Mesenchymal stem cell (in vitro differentiated cells and primary cell): ENCODE measurements around the gene RNF7.
A peak's percentile ranks its signal among the peaks of the same experiment; 100 is the strongest.

Experiments
- DNase-seq: peaks from one replicate; pipeline ENCODE4 v3.0.0-alpha.2; 2013
- H2AFZ ChIP-seq: one replicate; pipeline ENCODE4 v1.6.1; 2013; ENCODE audit warnings: low read depth, mild to moderate bottlenecking, control low read depth, inconsistent platforms, low read length, moderate library complexity
- H2AK5ac ChIP-seq: 2 replicates; pipeline ENCODE4 v1.6.1; 2013; ENCODE audit warnings: low read length, moderate library complexity, mild to moderate bottlenecking, inconsistent platforms; ENCODE audit not compliant: severe bottlenecking
- H2BK120ac ChIP-seq: one replicate; pipeline ENCODE4 v1.6.1; 2013; ENCODE audit warnings: low read depth, mild to moderate bottlenecking, inconsistent platforms, low read length, moderate library complexity
- H2BK12ac ChIP-seq, 2 experiments: one replicate each; pipeline ENCODE4 v1.6.1; 2013; ENCODE audit warnings: inconsistent platforms in 2 of 2, low read length in 2 of 2, mild to moderate bottlenecking in 2 of 2, moderate library complexity in 2 of 2, control low read depth in 1 of 2
- H2BK15ac ChIP-seq: one replicate; pipeline ENCODE4 v1.6.1; 2013; ENCODE audit warnings: mild to moderate bottlenecking, low read depth, inconsistent platforms; ENCODE audit not compliant: poor library complexity, severe bottlenecking
- H2BK5ac ChIP-seq: 2 replicates; pipeline ENCODE4 v1.6.1; 2013; ENCODE audit warnings: low read depth, mild to moderate bottlenecking, low read length, control low read depth, inconsistent platforms; ENCODE audit not compliant: poor library complexity, severe bottlenecking
- H3K14ac ChIP-seq, 2 experiments: one replicate each; pipeline ENCODE4 v1.6.1; 2013; ENCODE audit warnings: inconsistent platforms in 2 of 2, low read length in 2 of 2, control low read depth in 1 of 2, mild to moderate bottlenecking in 1 of 2, moderate library complexity in 1 of 2
- H3K18ac ChIP-seq, 2 experiments: one replicate each; pipeline ENCODE4 v1.6.1; 2013; ENCODE audit warnings: inconsistent platforms in 2 of 2, low read length in 2 of 2, control low read depth in 1 of 2, low read depth in 1 of 2, mild to moderate bottlenecking in 1 of 2
- H3K23ac ChIP-seq, 2 experiments: one replicate each; pipeline ENCODE4 v1.6.1; 2013; ENCODE audit warnings: inconsistent platforms in 2 of 2, low read length in 2 of 2, mild to moderate bottlenecking in 2 of 2, moderate library complexity in 2 of 2, control low read depth in 1 of 2
- H3K27ac ChIP-seq: 2 replicates; pipeline ENCODE4 v1.5.1; 2013; ENCODE audit warnings: mild to moderate bottlenecking, moderate library complexity, low read length, control low read depth, inconsistent platforms; ENCODE audit not compliant: poor library complexity, severe bottlenecking
- H3K27me3 ChIP-seq, 2 experiments: 2 replicates each; pipeline versions ENCODE4 v1.6.1 to v1.7.0; 2013; ENCODE audit warnings: low read length in 2 of 2, mild to moderate bottlenecking in 2 of 2, moderate library complexity in 2 of 2, control low read depth in 1 of 2, inconsistent platforms in 1 of 2; ENCODE audit not compliant: control insufficient read depth in 1 of 2, insufficient read depth in 1 of 2
- H3K36me3 ChIP-seq, 2 experiments: 2 replicates each; pipeline versions ENCODE4 v1.6.1 to v1.7.0; 2013; ENCODE audit warnings: low read length in 2 of 2, control low read depth in 1 of 2, inconsistent platforms in 1 of 2, low read depth in 1 of 2, mild to moderate bottlenecking in 1 of 2; ENCODE audit not compliant: insufficient read depth in 2 of 2, control insufficient read depth in 1 of 2
- H3K4ac ChIP-seq, 2 experiments: one replicate each; pipeline ENCODE4 v1.6.1; 2013; ENCODE audit warnings: inconsistent platforms in 2 of 2, low read length in 2 of 2, mild to moderate bottlenecking in 2 of 2, moderate library complexity in 2 of 2, control low read depth in 1 of 2, low read depth in 1 of 2
- H3K4me1 ChIP-seq: 2 replicates; pipeline ENCODE4 v1.6.1; 2013; ENCODE audit warnings: low read depth, low read length, control low read depth; ENCODE audit not compliant: control insufficient read depth, insufficient read depth
- H3K4me2 ChIP-seq: 2 replicates; pipeline ENCODE4 v1.6.1; 2013; ENCODE audit warnings: low read length, mild to moderate bottlenecking, inconsistent platforms; ENCODE audit not compliant: poor library complexity, severe bottlenecking
- H3K4me3 ChIP-seq, 2 experiments: 2 replicates each; pipeline versions ENCODE4 v1.5.1 to v1.7.0; 2013; ENCODE audit warnings: low read length in 2 of 2, mild to moderate bottlenecking in 2 of 2, control low read depth in 1 of 2, low read depth in 1 of 2; ENCODE audit not compliant: insufficient read depth in 1 of 2
- H3K79me1 ChIP-seq: replicated peaks from 2 replicates; pipeline ENCODE4 v1.6.1; 2013; ENCODE audit warnings: mild to moderate bottlenecking, control low read depth, low read length, inconsistent platforms; ENCODE audit not compliant: poor library complexity, severe bottlenecking
- H3K9ac ChIP-seq: 2 replicates; pipeline ENCODE4 v1.7.0; 2013; ENCODE audit warnings: mild to moderate bottlenecking, low read length, moderate library complexity
- H3K9me3 ChIP-seq: 2 replicates; pipeline ENCODE4 v1.7.0; 2013; ENCODE audit warnings: mild to moderate bottlenecking, low read length; ENCODE audit not compliant: control insufficient read depth
- H4K8ac ChIP-seq: one replicate; pipeline ENCODE4 v1.6.1; 2013; ENCODE audit warnings: inconsistent platforms, mild to moderate bottlenecking, low read length, moderate library complexity
- H4K91ac ChIP-seq: one replicate; pipeline ENCODE4 v1.6.1; 2013; ENCODE audit warnings: mild to moderate bottlenecking, low read length, inconsistent platforms
- WGBS: methylation state at CpG from one replicate; pipeline ENCODE4 v1.1.7; 2013; ENCODE audit warnings: mixed read lengths; 5-methylcytosine and 5-hydroxymethylcytosine counted together

Gene RNF7

GRCh38 chr3:141708367-141708766 is 29.7 kb upstream of the RNF7 start:
- Histone ChIP-seq H3K18ac (peak overlapping the region; percentile 34 to 41), H3K27me3 (no peaks in the 10 kb centered on the region), H2BK12ac (peak overlapping the region; percentile 12 to 33), H3K9ac (no peak overlapping the region), H3K4ac (peak overlapping the region in 1 of 2 experiments; percentile 67), H3K14ac (no peak overlapping the region), H3K9me3 (no peaks in the 10 kb centered on the region), H2BK120ac (peak overlapping the region; percentile 4), H4K91ac (peak overlapping the region; percentile 83), H3K79me1 (no peaks in the 10 kb centered on the region), H3K27ac (no peak overlapping the region), H3K23ac (no peak overlapping the region), H4K8ac (peak overlapping the region; percentile 87), H3K4me3 (no peak overlapping the region), H2AFZ (no peak overlapping the region), H3K36me3 (no peaks in the 10 kb centered on the region), H3K4me1 (peaks cover 2% of the 10 kb centered on the region), H2BK15ac (no peak overlapping the region), H2AK5ac (peak overlapping the region; percentile 20), H3K4me2 (no peak overlapping the region), H2BK5ac (no peak overlapping the region)
- 94% methylated on average over 4 of the region's 4 CpGs for WGBS
- DNase-seq, result peak; percentile 27

DNA sequence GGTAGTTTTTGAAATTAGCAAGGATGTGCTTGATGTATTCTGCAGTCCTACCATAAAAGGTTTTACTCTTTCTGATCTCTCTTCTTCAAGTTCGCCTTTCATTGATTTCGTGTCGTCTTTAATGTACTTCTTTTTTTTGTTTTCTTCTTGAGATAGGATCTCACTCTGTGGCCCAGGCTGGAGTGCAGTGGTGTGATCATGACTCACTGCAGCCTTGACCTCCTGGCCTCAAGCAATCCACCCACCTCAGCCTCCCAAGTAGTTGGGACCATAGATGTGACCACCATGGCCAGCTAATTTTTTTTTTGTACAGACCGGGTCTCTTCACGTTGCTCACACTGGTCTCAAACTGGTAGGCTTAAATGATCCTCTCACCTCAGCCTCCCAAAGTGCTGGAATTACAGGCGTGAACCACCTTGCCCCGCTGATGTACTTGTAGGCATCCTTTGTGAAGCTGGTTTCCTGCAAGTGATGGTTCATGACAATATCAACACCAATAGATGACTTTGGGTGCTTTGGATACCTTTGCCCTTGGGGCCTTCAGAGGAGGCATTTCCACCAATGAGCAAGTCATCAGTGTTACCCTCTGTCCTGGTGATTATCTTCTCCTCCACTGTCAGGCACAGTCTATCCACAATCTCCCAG is 28.9 kb upstream of the RNF7 start:
- no peak overlapping the region for H3K18ac ChIP-seq
- no peak overlapping the region for H3K4ac ChIP-seq
- H2AK5ac ChIP-seq, result no peak overlapping the region
- no peak overlapping the region for H2AFZ ChIP-seq
- H3K4me1 ChIP-seq, result peaks cover 2% of the 10 kb centered on the region
- no peak overlapping the region for H2BK120ac ChIP-seq
- H3K27me3 ChIP-seq, result no peaks in the 10 kb centered on the region
- H3K27ac ChIP-seq, result no peak overlapping the region
- no peak overlapping the region for H3K4me2 ChIP-seq
- 97% methylated on average over 7 of the region's 7 CpGs for WGBS
- H2BK5ac ChIP-seq, result no peak overlapping the region
- no peak for DNase-seq
- no peak overlapping the region for H4K8ac ChIP-seq
- no peak overlapping the region for H2BK12ac ChIP-seq
- no peak overlapping the region for H2BK15ac ChIP-seq
- H4K91ac ChIP-seq, result no peak overlapping the region
- H3K9ac ChIP-seq, result no peak overlapping the region
- H3K14ac ChIP-seq, result no peak overlapping the region
- H3K23ac ChIP-seq, result no peak overlapping the region
- H3K4me3 ChIP-seq, result no peak overlapping the region
- no peaks in the 10 kb centered on the region for H3K9me3 ChIP-seq
- no peaks in the 10 kb centered on the region for H3K79me1 ChIP-seq
- no peaks in the 10 kb centered on the region for H3K36me3 ChIP-seq

GRCh38 chr3:141710121-141710520 is 28.0 kb upstream of the RNF7 start:
- Histone ChIP-seq H3K27ac (no peak overlapping the region), H3K4me1 (peaks cover 2% of the 10 kb centered on the region), H3K36me3 (no peaks in the 10 kb centered on the region), H3K9me3 (no peaks in the 10 kb centered on the region), H2BK120ac (no peak overlapping the region), H3K14ac (no peak overlapping the region), H2BK5ac (no peak overlapping the region), H4K8ac (no peak overlapping the region), H3K9ac (peak overlapping the region; percentile 42), H3K27me3 (no peaks in the 10 kb centered on the region), H3K4me3 (no peak overlapping the region), H2AK5ac (no peak overlapping the region), H3K18ac (peak overlapping the region in 1 of 2 experiments; percentile 11), H4K91ac (no peak overlapping the region), H2AFZ (no peak overlapping the region), H3K23ac (no peak overlapping the region), H2BK12ac (peak overlapping the region in 1 of 2 experiments; percentile 31), H3K4ac (no peak overlapping the region), H3K4me2 (no peak overlapping the region), H2BK15ac (no peak overlapping the region), H3K79me1 (no peaks in the 10 kb centered on the region)
- no peak for DNase-seq
- WGBS, result 100% methylated on average over 4 of the region's 6 CpGs

GRCh38 chr3:141710888-141711616 is 27.0 kb upstream of the RNF7 start:
- Histone ChIP-seq H3K27me3 (no peaks in the 10 kb centered on the region), H2BK15ac (peak overlapping the region; percentile 12), H2BK120ac (no peak overlapping the region), H2AFZ (no peak overlapping the region), H2BK5ac (no peak overlapping the region), H3K36me3 (no peaks in the 10 kb centered on the region), H3K14ac (no peak overlapping the region), H3K18ac (no peak overlapping the region), H3K4me1 (peaks cover 2% of the 10 kb centered on the region), H3K79me1 (no peaks in the 10 kb centered on the region), H3K4me3 (peak overlapping the region in 1 of 2 experiments; percentile 3), H2BK12ac (no peak overlapping the region), H3K23ac (no peak overlapping the region), H3K27ac (no peak overlapping the region), H3K9me3 (no peaks in the 10 kb centered on the region), H3K9ac (peak overlapping the region; percentile 42), H4K91ac (no peak overlapping the region), H2AK5ac (no peak overlapping the region), H3K4ac (no peak overlapping the region), H4K8ac (no peak overlapping the region), H3K4me2 (no peak overlapping the region)
- DNase-seq, result peak; percentile 41
- 56% methylated on average over 5 of the region's 6 CpGs for WGBS
